Superior temporal gyrus (tissue), 1 donor: ENCODE measurements around the gene COG3.
"Not testable (repeated sequence)": the region's sequence is repeated elsewhere in the genome, so short reads cannot be mapped to it uniquely, and the experiment has no call there.

Source experiments
- DNase-seq: peaks from one replicate; pipeline ENCODE4 v3.0.0-alpha.2; 2016; ENCODE audit errors: extremely low spot score

Gene COG3, protein sequence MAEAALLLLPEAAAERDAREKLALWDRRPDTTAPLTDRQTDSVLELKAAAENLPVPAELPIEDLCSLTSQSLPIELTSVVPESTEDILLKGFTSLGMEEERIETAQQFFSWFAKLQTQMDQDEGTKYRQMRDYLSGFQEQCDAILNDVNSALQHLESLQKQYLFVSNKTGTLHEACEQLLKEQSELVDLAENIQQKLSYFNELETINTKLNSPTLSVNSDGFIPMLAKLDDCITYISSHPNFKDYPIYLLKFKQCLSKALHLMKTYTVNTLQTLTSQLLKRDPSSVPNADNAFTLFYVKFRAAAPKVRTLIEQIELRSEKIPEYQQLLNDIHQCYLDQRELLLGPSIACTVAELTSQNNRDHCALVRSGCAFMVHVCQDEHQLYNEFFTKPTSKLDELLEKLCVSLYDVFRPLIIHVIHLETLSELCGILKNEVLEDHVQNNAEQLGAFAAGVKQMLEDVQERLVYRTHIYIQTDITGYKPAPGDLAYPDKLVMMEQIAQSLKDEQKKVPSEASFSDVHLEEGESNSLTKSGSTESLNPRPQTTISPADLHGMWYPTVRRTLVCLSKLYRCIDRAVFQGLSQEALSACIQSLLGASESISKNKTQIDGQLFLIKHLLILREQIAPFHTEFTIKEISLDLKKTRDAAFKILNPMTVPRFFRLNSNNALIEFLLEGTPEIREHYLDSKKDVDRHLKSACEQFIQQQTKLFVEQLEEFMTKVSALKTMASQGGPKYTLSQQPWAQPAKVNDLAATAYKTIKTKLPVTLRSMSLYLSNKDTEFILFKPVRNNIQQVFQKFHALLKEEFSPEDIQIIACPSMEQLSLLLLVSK

DNA sequence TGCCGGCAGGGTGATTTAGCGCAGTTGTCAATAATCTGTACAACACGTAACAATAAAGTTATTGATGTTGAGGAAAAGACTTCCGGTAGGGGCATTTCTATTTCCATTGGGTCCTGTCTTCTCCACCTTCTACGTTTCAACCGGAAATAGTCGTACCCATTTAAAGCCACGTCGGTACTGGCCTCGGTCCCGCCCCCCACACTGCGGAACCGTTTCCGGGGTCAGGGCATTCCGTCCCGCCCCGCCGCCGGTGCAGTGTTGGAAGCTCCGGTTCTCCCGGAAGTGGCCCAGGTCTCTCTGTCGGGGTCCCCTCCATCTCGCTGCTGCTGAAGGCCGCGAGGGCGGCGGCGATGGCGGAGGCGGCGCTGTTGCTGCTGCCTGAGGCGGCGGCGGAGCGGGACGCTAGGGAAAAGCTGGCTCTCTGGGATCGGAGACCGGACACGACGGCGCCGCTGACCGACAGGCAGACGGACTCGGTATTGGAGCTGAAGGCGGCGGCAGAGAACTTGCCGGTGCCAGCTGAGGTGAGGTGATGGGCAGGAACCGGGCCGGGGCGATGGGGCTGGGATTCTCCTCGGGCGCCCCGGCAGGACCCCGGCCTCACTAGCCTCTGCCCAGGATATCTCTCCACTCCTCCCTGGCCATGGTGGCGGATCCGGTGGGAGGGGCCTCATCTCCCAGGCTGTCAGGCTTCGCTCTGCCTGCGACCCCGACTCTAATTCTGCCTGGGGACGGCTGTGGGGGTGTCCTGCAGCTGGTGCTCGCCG lies at the start of gene COG3:
Gene COG3 (plus strand): TSS at position 253 of the 767 bp plus-strand sequence. CDS start 98 bp downstream, at position 351.
- DNase-seq = peak; percentile 99

DNA sequence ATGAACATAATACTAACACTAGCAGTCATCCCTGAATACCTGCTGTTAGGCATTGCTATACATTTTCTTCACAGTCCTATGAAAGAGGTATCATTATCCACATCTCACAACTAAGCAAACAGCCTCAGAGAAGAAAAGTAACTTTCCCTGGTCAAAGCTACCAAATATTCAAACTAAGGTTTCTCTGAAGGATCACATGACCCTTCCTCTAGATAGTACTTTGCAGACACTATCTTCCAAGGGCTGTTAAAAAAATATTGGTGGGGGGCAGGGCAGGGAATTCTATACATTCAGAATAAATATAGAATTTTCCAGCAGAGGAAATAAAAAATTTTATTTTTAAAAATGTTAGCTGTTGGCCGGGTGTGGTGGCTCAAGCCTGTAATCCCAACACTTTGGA lies 49.6 kb upstream of the COG3 start:
- DNase-seq = no peak

DNA sequence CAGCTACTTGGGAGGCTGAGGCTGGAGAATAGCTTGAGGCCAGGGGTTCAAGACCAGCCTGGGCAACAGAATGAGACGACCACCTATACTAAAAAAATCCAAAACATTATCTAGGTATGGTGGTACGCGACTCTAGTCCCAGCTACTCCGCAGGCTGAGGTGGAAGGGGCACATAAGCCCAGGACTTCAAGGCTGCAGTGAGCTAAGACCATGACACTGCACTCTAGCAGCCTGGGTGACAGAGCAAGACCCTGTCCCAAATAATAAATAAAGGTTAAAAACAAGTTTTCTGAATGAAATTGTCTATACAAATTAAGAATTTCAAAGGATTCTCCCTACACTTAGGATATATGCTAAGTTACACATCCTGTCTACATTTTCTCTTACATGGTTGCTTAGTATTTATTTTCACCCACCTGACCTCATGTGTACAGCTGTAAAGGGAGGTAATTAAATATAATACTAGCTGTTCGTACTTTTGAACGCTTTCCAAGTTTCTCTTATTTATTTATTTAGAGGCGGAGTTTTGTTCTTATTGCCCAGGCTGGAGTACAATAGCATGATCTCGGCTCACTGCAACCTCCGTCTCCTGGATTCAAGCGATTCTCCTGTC lies 48.1 kb upstream of the COG3 start:
- no peak for DNase-seq

GRCh38 chr13:45417790-45418534 lies 46.8 kb upstream of the COG3 start, which contains the start of gene SLC25A30:
Gene SLC25A30, minus strand, starts transcription at chr13:45418373. Its CDS starts 6,948 bp downstream, at chr13:45411425.
- DNase-seq = peak; percentile 67

DNA sequence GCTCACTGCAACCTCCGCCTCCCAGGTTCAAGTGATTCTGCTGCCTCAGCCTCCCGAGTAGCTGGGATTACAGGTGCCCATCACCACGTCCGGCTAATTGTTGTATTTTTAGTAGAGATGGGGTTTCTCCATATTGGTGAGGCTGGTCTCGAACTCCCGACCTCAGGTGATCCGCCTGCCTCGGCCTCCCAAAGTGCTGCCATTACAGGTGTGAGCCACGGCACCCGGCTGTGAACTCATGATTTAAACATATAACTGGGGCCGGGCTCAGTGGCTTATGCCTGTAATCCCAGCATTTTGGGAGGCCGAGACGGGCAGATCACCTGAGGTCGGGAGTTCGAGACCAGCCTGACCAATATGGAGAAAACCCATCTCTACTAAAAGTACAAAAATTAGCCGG lies 45.4 kb upstream of the COG3 start:
- not testable (repeated sequence) for DNase-seq

DNA sequence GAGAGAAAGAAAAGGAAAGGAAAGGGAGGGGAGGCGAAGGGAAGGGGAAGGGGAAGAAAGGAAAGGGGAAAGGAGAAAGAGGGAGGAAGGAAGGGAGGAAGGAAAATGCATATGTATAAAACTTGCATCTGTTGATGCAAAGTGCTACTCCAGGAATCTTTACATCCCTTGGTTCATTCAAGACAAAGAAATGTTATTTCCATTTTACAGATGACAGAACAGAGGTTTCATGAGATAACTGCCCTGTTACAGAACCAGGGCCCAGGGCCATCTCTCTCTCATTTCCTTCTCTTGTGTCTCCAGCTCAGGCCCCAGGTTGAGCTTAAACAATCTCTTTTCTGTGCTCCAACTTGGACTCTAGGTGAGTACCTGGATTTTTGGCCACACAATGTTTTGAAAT lies 44.8 kb upstream of the COG3 start:
- DNase-seq = no peak

DNA sequence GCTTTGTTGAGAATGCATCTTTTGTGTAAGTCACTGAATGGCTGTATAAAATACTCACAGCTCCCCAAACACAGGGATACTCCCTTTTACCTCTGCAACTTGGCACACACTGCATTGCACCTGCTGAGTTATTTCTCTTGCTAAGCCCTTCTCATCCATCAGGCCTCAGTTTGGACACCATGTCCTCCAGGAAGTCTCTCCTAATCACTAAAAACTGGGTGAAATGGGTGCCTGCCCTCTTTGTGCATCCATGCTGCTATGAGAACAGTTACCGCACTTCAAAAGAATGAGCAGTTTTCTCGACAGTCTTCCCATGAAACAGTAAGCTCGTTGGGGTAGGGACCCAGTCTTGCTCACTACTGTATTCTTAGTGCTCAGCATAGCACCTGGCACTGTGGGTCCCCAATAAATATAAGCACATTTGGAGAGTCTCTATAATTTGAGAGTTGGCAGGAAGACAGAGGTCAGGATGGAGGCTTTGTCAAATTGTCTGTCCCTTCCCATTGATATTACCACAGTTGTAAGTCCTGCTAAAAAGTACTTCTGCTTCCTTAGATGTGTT lies 41.9 kb upstream of the COG3 start:
- DNase-seq = no peak

DNA sequence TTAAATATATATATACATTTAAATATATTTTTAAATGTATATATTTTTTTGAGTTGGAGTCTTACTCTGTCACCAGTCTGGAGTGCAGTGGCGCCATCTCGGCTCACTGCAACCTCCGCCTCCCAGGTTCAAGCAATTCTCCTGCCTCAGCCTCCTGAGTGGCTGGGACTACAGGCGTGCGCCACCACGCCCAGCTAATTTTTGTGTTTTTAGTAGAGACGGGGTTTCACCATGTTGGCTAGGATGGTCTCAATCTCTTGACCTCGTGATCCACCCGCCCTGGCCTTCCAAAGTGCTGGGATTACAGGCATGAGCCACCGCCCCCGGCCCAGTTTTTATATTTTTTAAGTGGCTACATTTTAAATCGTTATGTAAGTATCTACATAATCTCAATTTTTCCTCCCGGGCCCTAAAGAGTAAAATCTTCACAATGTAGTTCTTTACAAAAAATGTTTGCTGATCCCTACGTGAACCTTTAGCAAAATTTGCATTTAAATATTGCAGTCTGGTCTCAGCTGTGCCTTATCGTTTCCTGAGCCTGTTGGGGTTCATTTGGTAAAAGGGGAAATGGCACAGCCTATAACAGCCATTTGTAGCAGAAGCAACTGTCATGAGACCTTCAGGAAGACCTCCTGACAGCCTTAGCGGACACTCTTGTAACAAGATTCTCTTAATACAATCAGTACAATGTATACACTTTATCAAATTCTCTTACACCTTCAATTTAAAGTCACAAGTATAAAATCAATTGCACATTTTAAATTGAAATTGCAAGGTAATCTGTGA lies 38.5 kb upstream of the COG3 start:
- not testable (repeated sequence) for DNase-seq

DNA sequence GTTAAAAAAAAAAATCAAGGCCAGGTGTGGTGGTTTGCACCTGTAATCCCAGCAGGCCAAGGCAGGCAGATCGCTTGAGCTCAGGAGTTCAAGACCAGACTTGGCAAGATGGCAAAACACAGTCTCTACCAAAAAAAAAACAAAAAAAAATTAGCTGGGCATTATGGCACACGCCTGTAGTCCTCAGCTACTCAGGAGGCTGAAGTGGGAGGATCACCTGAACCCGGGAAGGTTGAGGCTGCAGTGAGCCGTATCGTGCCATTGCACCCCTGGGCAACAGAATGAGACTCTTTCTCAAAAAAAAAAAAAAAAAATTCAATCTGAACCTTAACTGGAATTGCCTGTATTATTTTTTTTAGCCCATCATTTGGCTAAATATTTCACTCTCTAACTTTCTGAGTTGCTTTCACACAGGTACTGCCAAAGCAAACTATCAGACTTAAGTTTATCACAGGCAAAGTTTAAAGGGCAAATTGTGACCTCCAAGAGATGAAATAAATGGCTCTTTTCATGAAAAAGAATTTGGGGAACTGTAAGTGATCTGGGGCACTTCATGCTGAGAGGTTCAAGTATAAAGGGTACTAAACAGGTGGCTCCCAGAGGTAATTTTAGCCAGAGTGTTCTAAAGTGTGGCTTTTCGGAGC lies 31.9 kb upstream of the COG3 start:
- DNase-seq = no peak

DNA sequence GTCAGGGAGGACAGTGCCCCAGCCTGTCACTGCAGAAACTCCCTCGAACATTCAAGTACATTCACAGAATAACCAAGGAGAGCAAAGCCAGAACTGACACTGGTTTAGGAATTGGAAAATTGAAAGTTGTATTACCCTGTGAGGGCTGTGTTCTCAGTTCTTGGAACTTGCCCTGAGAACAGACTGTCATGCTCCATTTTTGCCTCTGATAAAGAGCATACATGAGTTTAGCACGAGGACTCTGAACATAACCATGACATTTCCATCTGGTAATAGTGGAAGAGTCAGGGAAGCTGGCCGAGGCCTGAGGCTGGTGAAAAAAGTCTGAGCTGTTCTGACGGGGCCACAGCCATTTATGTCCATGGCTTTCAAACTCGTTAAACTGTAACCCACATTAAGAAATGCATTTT lies 31.4 kb upstream of the COG3 start:
- no peak for DNase-seq

- no peak for DNase-seq
Measured at GRCh38 chr13:45434556-45435371, 30.0 kb upstream of the COG3 start.

DNA sequence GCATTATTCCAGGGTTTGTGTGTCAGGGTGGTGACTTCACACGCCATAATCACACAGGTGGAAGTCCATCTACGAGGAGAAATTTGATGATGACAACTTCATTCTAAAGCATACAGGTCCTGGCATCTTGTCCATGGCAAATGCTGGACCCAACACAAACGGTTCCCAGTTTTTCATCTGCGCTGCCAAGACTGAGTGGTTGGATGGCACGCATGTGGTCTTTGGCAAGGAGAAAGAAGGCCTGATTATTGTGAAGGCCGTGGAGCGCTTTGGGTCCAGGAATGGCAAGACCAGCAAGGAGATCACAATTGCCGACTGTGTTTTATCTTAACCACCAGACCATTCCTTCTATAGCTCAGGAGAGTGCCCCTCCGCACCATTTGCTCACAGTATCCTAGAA lies 28.4 kb upstream of the COG3 start:
- no peak for DNase-seq

GRCh38 chr13:45436953-45437352 lies 27.8 kb upstream of the COG3 start:
- no peak for DNase-seq

GRCh38 chr13:45437947-45438346 lies 26.8 kb upstream of the COG3 start:
- DNase-seq = no peak

DNA sequence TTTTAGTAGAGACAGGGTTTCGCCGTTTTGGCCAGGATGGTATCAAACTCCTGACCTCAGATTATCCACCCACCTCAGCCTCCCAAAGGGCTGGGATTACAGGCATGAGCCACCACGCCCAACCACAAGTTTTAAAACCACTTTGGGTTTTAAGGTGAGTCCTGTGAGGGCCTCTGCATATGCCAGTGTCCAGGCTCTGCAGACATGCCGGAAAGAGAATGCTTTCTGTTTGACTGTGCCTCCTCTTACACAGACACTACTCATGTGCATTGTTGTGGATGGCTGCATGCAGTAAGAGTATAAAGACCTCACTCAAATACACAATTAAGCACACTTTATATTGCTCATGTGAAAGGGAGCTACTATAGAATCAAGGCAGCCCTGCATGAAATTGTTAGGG lies 25.7 kb upstream of the COG3 start:
- no peak for DNase-seq

DNA sequence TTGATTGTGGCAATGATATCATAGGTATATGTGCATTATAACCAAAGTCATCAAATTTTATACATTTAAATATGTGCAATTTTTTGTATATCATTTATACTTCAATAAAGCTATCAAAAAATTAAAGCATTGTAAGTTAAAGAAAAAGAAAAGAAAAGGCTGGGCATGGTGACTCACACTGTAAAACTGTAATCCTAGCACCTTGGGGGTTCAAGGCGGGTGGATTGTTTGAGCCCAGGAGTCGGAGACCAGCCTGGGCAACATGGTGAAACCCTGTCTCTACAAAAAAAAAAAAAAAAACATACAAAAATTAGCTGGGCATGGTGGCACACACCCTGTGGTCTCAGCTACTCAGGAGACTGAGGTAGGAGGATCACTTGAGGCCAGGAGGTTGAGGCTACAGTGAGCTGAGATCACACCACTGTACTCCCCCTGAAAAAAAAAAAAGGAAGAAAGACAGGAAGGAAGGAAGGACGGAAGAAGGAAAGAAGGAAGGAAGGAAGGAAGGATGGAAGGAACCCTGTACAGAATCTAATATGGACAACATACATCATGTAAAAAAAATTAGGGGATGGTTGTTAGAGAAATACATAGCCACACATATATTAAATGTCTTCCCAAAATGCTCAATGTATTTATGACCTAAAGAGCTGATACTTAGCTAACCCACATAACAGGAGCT lies 24.8 kb upstream of the COG3 start:
- DNase-seq = no peak

DNA sequence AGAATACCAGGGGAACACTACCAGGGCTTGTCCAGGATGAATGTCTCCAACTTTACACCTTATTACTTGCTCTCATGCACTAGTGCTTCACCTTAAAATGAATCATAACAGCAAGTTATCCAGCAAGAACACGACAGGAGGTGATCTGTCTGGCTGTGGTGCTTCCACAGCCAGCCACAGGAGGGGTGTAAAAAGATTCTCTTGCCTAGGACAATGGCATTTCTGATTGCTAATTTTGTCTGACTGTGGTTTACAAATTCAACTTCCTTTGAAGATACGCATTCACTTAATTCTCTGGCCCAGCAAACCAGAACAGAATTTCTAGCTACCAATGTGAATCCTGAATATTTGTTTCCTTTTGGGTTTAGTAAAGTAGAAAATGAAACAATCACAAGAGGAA lies 23.1 kb upstream of the COG3 start:
- peak; percentile 11 for DNase-seq

DNA sequence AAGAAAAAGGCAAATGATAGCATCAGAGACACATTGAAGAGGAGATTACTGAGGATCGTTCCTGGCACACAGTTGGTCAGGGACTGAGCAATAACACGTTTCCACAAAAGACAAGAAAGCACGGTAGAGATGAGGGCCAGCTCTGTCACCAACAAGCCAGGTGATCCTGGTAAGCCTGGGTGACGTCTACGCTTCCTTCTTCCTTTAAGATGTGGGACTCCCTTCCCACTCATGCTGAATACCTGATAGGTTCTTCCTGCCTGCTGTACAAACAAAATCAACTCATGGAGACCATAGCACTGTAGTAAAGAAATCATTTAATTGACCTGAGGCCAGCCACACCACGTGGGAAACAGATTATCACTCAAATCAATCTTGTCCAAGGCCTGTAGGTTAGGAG lies 19.7 kb upstream of the COG3 start:
- DNase-seq = no peak
